GM12873 (cell line): Measurements from ENCODE around the gene SMPD1.

Experiments
- TF ChIP-seq, protein P1 (sequence below): IDR thresholded peaks from 2 replicates; pipeline ENCODE4 v1.5.1; 2012; ENCODE audit warnings: low read depth, mild to moderate bottlenecking, moderate library complexity, low read length, control low read depth; ENCODE audit not compliant: insufficient read depth; ENCODE audit errors: missing control alignments

Gene SMPD1

DNA sequence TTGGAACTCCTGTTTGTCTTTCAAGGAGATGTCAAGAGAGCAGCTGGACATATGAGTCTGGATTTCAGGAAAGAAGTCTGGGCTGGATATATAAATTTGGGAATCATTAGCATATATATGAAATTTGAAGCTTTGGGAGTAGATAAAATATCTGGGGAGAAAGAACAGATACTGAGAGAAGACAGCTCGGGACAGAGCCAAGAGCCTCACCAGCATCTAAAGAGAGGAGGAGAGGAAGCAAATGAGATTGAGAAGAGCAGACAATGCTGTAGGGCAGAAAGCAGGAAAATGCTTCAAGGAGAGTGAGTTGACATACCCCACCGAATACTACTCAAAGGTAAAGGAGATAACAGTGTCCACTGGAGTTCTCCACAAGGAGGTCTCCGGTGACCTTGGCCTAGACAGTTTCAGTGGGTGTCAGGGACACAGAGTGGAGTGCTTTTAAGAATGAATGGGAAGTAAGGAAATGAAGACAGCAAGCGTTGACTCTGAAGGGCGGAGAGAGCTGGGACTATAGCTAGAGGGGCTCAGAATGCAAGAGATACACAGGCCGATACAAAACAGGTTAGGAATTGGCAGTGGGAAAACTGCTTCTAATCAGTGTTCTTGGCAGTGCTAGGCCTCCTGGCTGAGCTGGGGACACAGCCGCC is 27.8 kb downstream of the SMPD1 start:
- TF ChIP-seq, protein P1, sequence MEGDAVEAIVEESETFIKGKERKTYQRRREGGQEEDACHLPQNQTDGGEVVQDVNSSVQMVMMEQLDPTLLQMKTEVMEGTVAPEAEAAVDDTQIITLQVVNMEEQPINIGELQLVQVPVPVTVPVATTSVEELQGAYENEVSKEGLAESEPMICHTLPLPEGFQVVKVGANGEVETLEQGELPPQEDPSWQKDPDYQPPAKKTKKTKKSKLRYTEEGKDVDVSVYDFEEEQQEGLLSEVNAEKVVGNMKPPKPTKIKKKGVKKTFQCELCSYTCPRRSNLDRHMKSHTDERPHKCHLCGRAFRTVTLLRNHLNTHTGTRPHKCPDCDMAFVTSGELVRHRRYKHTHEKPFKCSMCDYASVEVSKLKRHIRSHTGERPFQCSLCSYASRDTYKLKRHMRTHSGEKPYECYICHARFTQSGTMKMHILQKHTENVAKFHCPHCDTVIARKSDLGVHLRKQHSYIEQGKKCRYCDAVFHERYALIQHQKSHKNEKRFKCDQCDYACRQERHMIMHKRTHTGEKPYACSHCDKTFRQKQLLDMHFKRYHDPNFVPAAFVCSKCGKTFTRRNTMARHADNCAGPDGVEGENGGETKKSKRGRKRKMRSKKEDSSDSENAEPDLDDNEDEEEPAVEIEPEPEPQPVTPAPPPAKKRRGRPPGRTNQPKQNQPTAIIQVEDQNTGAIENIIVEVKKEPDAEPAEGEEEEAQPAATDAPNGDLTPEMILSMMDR = no peak

DNA sequence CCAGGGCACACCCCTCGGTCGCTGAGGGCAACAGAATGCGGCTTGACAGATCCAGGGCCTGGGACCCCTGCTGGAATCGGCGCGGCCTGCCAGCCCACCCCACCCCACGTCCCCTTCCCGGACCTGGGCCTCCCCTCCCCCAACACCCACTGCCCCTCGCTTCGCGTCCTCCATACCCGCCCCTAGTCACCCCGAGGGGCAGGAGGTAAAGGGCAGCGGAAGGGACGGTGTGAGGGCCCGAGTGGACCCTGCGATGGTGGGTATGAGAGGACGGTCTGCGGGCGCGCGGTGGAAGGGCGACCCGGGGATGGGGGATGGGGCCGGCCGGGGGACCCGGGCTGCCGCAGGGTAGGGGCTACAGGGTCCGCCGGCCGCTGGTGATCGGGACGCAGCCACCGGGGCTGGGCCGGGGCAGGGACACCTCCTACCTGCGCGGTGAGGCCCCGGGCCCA is 28.3 kb downstream of the SMPD1 start:
- TF ChIP-seq, protein P1 = no peak

DNA sequence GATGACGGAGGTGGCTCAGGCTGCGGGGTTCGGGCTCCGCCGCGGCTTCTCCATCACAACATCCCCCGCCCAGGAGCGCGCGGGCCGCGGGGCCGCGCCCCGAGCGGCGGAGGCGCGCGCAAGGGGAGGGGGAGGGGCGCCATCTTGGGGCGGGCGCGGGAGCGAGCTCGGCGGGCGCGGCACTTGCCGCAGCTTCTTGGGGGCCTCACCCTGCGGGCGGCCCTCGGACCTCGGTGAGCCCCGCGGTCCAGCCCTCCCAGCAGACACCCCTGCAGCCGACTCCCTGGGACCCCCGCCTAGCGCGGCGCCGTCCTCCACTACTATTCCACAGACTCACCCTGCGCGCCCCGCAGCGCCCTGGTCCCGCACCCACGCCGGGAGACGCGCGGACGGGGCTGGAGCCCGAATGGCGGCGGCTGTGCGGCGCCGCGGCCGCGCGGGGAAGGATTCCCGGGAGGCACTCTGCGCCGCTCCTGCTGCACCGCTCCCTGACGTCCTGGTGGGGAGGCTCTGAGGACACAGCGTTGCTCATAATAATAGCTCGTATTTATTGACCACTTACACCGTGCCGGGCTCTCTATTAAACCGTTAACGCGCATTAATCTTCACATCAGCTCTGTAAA is 28.8 kb downstream of the SMPD1 start, which contains the start of gene APBB1:
Gene APBB1, minus strand, starts transcription at position 86 of the 623 bp plus-strand sequence. CDS start 7,747 bp downstream, outside the sequence.
- TF ChIP-seq, protein P1 = no peak

DNA sequence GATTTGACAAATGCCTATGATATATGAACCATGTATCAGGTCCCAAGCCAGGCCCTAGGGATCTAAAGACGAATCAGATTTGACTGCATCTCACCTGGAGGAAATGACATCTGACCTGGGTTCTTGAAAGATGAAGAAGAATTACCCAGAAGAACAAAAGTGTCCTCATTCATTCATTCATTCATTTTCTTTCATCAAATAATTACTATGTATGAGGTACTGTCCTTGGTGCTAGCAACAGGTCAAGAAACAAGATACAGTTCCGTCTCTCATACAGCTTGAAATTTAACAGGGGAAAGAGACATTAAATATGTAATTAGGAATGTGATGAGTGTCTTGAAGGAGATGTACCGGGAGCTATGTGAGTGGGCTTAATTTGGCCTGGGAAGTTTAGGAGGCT is 30.4 kb downstream of the SMPD1 start:
- TF ChIP-seq, protein P1 = no peak

DNA sequence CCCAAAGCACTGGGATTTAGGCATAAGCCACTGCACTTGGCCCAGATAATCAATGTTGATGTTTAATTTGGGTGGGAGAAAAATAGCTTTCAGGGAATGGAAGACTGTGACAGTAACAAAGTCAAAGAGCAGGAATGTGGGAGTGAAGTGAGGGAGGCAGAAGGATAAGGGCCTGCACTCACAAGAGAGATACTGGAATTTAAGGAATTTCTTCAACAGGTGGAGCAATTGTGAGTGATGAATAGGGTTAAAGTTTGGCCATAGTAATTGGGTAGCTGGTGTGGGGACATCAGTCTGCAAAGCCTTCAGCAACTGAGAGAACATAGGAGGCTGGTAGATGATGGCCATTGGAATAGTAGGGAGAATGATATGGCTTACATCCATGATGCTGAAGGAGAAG is 37.2 kb downstream of the SMPD1 start:
- TF ChIP-seq, protein P1 = no peak

DNA sequence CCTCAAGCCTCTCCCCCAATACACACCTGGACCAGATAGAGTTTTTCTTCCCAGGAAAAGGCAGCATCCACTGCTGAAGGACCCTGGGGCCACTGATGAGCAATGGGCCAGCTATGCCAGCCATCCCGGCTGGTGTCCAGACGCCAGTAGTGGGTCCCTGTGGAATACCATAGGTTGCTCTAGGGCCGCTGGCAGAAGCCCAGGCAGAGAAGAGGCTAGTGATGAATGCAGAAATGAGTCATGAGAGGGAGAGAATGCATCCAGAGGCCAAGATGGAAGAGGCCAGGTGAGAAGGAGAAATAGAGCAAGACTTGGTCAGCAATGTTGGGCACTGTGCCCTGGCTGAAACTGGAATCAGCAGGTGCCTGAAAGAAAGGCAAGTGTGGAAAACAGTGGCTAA is 41.6 kb downstream of the SMPD1 start:
- TF ChIP-seq, protein P1 = no peak

DNA sequence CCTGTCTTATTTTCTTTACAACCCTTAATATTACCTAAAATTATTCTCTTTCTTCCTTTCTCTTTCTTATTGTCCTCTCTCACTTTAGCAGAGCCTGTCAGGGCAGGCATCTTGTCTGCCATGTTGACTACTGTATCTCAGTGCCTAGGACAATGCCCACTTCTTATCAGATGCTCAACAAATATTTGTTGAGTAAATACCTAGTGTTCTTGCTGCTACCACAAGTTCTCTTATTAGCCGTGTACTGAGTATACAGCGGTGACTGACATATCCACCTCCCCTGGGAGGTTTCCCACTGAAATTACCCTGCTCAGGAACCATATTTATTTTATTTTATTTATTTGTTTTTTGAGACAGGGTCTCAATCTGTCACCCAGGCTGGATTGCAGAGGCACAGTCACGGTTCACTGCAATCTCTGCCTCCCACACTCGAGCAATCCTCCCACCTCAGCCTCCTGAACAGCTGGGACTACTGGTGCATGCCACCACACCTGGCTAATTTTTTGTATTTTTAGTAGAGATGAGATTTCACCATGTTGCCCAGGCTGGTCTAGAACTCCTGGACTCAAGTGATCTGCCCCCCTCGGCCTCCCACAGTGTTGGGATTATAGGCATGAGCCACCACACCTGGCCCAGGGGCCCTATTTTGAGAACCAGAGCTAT is 43.9 kb downstream of the SMPD1 start:
- TF ChIP-seq, protein P1 = no peak
